GM12874 (cell line): ENCODE measurements around the gene CARD18.

Source experiments
- TF ChIP-seq, protein P1 (sequence below): IDR thresholded peaks from 2 replicates; pipeline ENCODE4 v1.5.1; 2011; ENCODE audit warnings: low read depth, mild to moderate bottlenecking, control low read depth, low read length, moderate library complexity; ENCODE audit not compliant: insufficient read depth

The CARD18 gene

DNA sequence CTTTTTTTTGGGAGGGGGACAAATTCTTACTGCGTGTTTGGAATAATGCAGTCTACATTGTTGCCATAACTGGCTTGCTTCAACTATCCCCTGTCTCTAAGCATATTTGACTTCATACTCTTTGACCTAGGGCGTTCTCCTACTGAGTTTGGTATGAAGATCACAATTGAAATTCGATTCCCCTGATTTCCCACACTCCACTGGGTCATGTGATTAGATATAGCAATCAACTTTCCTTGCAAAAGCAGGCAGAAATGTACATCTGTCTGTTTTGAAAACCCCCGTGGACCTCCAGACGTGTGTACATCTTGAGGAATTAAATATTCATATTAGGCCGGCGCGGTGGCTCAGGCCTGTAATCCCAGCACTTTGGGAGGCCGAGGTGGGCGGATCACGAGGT, 13.8 kb upstream of the CARD18 start:
- TF ChIP-seq, protein P1, sequence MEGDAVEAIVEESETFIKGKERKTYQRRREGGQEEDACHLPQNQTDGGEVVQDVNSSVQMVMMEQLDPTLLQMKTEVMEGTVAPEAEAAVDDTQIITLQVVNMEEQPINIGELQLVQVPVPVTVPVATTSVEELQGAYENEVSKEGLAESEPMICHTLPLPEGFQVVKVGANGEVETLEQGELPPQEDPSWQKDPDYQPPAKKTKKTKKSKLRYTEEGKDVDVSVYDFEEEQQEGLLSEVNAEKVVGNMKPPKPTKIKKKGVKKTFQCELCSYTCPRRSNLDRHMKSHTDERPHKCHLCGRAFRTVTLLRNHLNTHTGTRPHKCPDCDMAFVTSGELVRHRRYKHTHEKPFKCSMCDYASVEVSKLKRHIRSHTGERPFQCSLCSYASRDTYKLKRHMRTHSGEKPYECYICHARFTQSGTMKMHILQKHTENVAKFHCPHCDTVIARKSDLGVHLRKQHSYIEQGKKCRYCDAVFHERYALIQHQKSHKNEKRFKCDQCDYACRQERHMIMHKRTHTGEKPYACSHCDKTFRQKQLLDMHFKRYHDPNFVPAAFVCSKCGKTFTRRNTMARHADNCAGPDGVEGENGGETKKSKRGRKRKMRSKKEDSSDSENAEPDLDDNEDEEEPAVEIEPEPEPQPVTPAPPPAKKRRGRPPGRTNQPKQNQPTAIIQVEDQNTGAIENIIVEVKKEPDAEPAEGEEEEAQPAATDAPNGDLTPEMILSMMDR = no peak

DNA sequence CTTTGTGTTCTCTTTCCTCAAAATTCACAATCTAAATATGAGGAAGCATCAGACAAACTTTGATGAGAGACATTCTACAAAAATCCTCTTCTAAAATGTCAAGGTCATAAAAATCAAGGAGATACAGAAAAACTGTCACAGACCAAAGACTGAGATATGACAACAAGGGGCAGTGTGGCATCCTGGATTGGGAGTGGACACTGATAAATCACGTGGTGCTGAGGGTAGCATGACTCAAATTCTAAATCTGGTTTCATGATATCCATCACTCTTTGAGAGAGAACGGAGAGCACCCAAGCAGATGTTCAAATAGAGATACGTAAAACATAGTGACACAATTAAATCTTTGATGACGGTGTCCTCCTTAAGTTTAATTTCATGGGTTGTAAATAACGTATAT, 13.0 kb upstream of the CARD18 start:
- TF ChIP-seq, protein P1 = no peak

DNA sequence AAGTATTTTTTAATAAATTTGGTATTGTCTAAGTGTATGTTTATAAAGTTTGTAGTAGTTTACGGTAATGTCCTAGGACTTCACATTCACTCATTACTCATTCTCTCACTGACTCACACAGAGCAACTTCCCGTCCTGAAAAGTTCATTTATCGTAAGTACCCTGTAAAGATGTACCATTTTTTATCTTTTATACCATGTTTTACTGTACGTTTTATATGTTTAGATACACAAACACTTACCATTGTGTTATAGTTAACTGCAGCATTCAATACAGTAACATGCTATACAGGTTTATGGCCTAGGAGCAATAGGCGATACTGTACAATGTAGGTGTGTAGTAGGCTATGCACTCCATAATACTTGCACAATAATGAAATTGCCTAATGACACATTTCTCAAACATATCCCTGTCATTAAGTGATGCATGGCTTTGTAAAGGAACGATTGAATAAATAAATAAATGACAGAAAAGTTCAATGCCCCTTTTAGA, 12.5 kb upstream of the CARD18 start:
- TF ChIP-seq, protein P1 = no peak

DNA sequence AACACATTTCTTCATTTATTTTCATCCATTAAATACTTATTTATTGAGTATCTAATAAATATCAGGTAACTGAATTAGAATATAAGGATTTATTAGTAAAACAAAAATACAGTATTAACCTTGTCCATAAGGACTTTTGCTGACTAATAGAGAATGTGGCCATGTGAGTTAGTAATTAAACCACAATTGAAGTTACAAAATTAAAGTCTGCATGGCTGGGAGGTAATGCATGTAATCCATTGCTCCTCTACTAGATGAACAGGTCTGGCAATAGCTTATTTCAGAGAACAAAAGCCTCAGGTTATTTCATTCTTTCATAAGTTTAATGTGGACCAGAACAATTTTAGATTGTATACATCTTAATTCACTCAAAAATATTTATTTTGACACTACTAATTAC, 9.9 kb upstream of the CARD18 start:
- TF ChIP-seq, protein P1 = no peak

DNA sequence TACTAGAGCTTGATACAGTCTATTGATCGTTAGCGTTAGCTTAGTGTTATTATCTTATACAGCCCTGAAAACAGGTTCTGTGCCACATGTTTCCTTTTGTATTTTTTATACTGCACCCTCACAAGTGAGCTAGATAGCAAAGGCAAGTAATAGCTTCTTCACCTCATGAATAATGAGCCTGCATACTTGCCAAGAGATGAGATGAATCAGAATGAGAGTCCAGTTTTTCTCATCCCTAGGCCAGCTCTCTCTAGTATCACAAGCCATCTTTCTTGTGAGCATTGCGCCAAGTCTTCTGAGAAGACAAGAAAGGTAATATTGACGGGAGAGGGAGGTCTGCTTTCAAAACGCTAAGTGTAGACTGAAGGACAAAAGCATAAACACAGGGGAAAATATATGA, 8.7 kb upstream of the CARD18 start:
- TF ChIP-seq, protein P1 = no peak

DNA sequence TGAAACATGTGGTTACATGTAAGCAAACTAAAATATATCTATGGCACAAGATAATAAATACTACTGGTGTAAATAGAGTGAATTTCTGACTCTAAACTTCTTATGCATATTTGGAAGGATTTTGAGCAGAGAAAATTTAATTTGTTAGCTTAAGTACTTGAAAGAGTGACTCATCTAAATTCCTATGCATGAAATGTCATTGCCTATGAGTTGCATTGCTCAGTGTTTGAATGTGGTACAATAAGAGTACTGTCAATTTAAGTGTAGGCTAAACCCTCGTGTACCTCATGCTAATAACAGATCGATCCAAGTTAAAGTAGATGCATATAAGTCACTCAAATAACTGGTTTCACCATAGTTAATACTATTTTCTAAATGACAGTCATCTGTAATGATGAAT, 5.3 kb upstream of the CARD18 start:
- TF ChIP-seq, protein P1 = no peak

DNA sequence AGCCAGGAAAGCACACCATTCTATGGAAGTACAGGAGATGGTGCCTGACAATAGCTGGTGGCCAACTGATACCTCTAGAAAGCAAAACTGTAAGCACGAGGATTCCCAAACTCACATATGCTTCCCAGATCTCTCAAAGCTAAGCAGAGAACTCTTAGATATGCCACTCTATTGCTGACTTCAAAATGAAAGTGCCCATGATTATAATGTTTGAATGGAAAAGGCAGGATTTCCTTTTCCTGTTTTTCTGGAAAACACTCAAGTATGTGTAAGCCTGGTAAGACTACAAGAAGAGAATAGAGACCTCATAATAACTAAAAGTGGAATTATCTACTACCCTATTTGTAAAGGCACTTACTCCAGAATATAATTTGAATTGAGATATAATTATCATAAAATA, 2.6 kb upstream of the CARD18 start:
- TF ChIP-seq, protein P1 = no peak

DNA sequence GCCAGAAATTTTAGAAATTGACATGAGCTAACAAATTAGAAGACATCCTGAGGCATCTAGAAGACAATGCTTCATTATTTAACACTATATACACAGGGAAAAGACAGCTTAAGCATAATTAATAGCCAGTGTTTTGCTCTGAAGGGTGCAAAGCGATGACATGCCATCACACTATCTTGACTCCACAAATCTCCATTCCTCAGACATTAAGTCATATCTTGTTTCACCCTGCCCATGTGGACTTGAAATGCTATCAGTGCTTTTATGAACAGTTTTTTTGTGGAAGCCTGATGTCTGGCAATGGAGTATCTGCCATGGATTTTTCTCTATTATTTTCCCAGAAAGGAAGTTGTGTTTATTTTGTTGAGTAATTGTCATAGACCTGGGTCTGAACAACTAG, 2.3 kb downstream of the CARD18 start:
- TF ChIP-seq, protein P1 = no peak
